Measurements from ENCODE around the gene EHMT1. TPM values are rescaled to one million over a fixed set of nuclear protein-coding genes. Genes with fewer than 3 reads are reported as not detected.

Gene EHMT1
- total RNA-seq, 4 donors from 2014 or later = 38.6 to 77.8 (median 54.3) TPM

- in situ Hi-C loops (cut with MboI; ENCODE audit: low sequenced_read_pairs in 4 of 4) (no loop called here), intact Hi-C loops (cut with DNase I; ENCODE audit: low total_unique reads) (no loop called here)
- no peak for ATAC-seq
- Histone ChIP-seq H3K4me1 (no peaks in the 10 kb centered on the region), H3K9me3 (no peaks in the 10 kb centered on the region), H3K27me3 (no peaks in the 10 kb centered on the region), H3K27ac (no peak overlapping the region), H3K36me3 (peaks cover 0 to 42% of the 10 kb centered on the region in 2 donors), H3K4me3 (no peak overlapping the region)
- no peak for DNase-seq
- TF ChIP-seq CTCF (IDR thresholded peaks at IDR 0.05 in 4 of 5, conservative IDR thresholded peaks at IDR 0.05 in 1 of 5) (no peak), POLR2A (IDR thresholded peaks at IDR 0.05) (no peak)
Measured at GRCh38 chr9:137785704-137786161, 166.9 kb downstream of the EHMT1 start.

- Histone ChIP-seq H3K4me1 (no peaks in the 10 kb centered on the region), H3K36me3 (peaks cover 0 to 47% of the 10 kb centered on the region in 2 donors), H3K27me3 (no peaks in the 10 kb centered on the region), H3K9me3 (no peaks in the 10 kb centered on the region), H3K27ac (no peak overlapping the region), H3K4me3 (no peak overlapping the region)
- in situ Hi-C loops (cut with MboI; ENCODE audit: low sequenced_read_pairs in 4 of 4) (no loop called here), intact Hi-C loops (cut with DNase I; ENCODE audit: low total_unique reads) (no loop called here)
- TF ChIP-seq CTCF (IDR thresholded peaks at IDR 0.05 in 4 of 5, conservative IDR thresholded peaks at IDR 0.05 in 1 of 5) (no peak), POLR2A (IDR thresholded peaks at IDR 0.05) (no peak)
- ATAC-seq (no peak), DNase-seq (no peak)
Measured at GRCh38 chr9:137786511-137786920, 167.7 kb downstream of the EHMT1 start.

- no peaks in the 10 kb centered on the region for H3K9me3 ChIP-seq
- in situ Hi-C loops (cut with MboI; ENCODE audit: low sequenced_read_pairs in 4 of 4) = no loop called here
- no peaks in the 10 kb centered on the region for H3K4me1 ChIP-seq
- TF ChIP-seq POLR2A (IDR thresholded peaks at IDR 0.05) (no peak), CTCF (IDR thresholded peaks at IDR 0.05 in 4 of 5, conservative IDR thresholded peaks at IDR 0.05 in 1 of 5) (no peak)
- DNase-seq = no peak
- ATAC-seq = no peak
- no peaks in the 10 kb centered on the region for H3K27me3 ChIP-seq
- peaks cover 0 to 46% of the 10 kb centered on the region in 2 donors for H3K36me3 ChIP-seq
- H3K4me3 ChIP-seq = no peak overlapping the region
- no peak overlapping the region for H3K27ac ChIP-seq
- intact Hi-C loops (cut with DNase I; ENCODE audit: low total_unique reads) = no loop called here
Measured at GRCh38 chr9:137787381-137787780, 168.6 kb downstream of the EHMT1 start.

- in situ Hi-C loops (cut with MboI; ENCODE audit: low sequenced_read_pairs in 4 of 4) (no loop called here), intact Hi-C loops (cut with DNase I; ENCODE audit: low total_unique reads) (no loop called here)
- H3K27ac ChIP-seq = no peak overlapping the region
- DNase-seq = no peak
- H3K9me3 ChIP-seq = no peaks in the 10 kb centered on the region
- no peak for ATAC-seq
- H3K27me3 ChIP-seq = no peaks in the 10 kb centered on the region
- H3K4me3 ChIP-seq = no peak overlapping the region
- TF ChIP-seq CTCF (IDR thresholded peaks at IDR 0.05 in 4 of 5, conservative IDR thresholded peaks at IDR 0.05 in 1 of 5) = no peak
- TF ChIP-seq POLR2A (IDR thresholded peaks at IDR 0.05) = no peak
- H3K4me1 ChIP-seq = no peaks in the 10 kb centered on the region
- H3K36me3 ChIP-seq = peaks cover 0 to 46% of the 10 kb centered on the region in 2 donors
Measured at GRCh38 chr9:137787786-137788505, 169.1 kb downstream of the EHMT1 start.
